ENCODE results near the gene FAM83C. TPM values are rescaled to one million over a fixed set of nuclear protein-coding genes. Genes with fewer than 3 reads are reported as not detected.

Gene FAM83C
- polyA plus RNA-seq, 2 of the 4 experiments (the other 2 are of a cell fraction) = not detected

DNA sequence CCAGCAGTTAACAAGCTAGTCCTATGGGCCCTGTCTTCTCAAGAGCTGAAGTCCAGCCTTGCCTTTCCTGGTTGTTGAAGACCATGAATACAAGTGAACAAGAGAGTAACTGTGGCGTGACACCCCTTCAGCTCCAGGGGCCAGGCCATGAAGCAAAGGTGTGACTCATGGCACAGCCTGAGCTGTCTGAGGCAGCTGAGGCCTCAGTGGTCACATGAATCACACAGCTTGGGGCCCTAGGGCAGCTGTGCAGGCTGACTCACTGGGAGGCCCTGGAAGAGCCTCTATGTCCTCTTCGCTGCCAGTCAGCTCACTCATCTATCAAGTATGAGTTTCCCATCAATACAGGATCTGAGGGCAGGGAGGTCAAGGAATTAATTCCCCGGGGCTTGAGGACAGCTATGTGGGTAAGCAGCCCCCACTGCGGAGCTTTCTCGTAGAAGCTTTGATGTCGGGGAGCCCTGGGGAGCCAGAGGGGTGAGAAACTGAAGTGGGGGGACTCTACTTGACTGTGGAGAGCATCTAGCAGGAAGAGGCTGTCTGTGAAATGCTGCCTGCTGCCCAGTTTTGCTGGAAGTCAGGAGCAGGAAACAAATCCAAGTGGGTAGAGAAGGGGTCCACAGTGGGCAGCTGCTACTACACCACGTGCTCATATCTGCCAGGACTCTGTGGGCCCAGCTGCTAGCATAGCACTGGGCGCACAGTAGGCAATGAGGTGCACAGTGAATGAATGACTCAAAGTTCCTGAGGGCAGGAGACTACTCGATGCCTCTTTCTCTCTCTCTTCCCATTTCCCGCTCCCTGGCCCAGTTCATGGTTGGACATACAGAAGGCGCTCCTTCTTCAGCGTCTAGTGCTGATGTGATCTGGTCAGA, 13.7 kb upstream of the FAM83C start:
- ChIA-PET CTCF (interaction anchor here (0.7 to 14.7 kb wide), 23 partner anchors 8 to 470 kb away, joined by 3 to 267 read pairs (median 17); partner anchors contain the start of genes CEP250, FAM83C, GDF5 and MMP24OS), POLR2A (interaction anchor here (0.7 to 3.1 kb wide), 8 partner anchors 9 to 149 kb away, joined by 3 to 11 read pairs (median 4); partner anchors contain the start of genes CEP250, EIF6 and MMP24OS)
- FAIRE-seq (peak; percentile 51), ATAC-seq (peak; percentile 83 to 89), DNase-seq (ENCODE audit: low read depth in 1 of 2, low spot score in 1 of 2) (peak; percentile 95 to 98)
- peak overlapping the region; percentile 63 for H3K4me2 ChIP-seq
- peak overlapping the region; percentile 95 to 96 for H3K27ac ChIP-seq
- no peak overlapping the region; the same call in 2 of the 3 replicates for H3K4me3 ChIP-seq
- no peaks in the 10 kb centered on the region for H3K9me3 ChIP-seq
- peaks cover 82% of the 10 kb centered on the region for H3K4me1 ChIP-seq
- WGBS (ENCODE audit: missing lambda C conversion rate) = 24% methylated on average over 12 of the region's 12 CpGs
- TF ChIP-seq PHF8 (IDR thresholded peaks at IDR 0.05; ENCODE audit: borderline replicate concordance, low read depth) (no peak), CHD2 (IDR thresholded peaks at IDR 0.05; ENCODE audit: low read length, partially characterized antibody) (no peak), HEYL (CRISPR knock-in tag; IDR thresholded peaks at IDR 0.05) (no peak), RFX5 (IDR thresholded peaks at IDR 0.05) (no peak), CEBPB (IDR thresholded peaks at IDR 0.05) (peak in 1 of 2 experiments; percentile 76; a peak in 2 of 4 replicates), ZFP36 (IDR thresholded peaks at IDR 0.05; ENCODE audit: borderline replicate concordance, partially characterized antibody) (no peak), KDM5A (IDR thresholded peaks at IDR 0.05) (no peak), ZC3H11A (IDR thresholded peaks at IDR 0.05) (no peak), EHMT2 (IDR thresholded peaks at IDR 0.05; ENCODE audit: low read depth) (no peak), ZSCAN20 (CRISPR knock-in tag; IDR thresholded peaks at IDR 0.05) (no peak), NFE2L2 (conservative IDR thresholded peaks at IDR 0.05; ENCODE audit: low read length) (no peak), RCOR1 (IDR thresholded peaks at IDR 0.05; ENCODE audit: low read depth, low read length) (no peak), RNF2 (IDR thresholded peaks at IDR 0.05; ENCODE audit: borderline replicate concordance, low read depth) (no peak), SREBF2 (IDR thresholded peaks at IDR 0.05) (no peak), ZNF302 (CRISPR knock-in tag; IDR thresholded peaks at IDR 0.05) (peak; percentile 22; the same call in 1 of the 2 replicates), JUN (IDR thresholded peaks at IDR 0.05) (peak; percentile 95 to 96), HOXB5 (CRISPR knock-in tag; IDR thresholded peaks at IDR 0.05) (peak; percentile 64), POLR2A (IDR thresholded peaks at IDR 0.05; ENCODE audit: low read length) (no peak), EHF (CRISPR knock-in tag; IDR thresholded peaks at IDR 0.05) (no peak), JUNB (IDR thresholded peaks at IDR 0.05) (peak; percentile 98), FOXS1 (CRISPR knock-in tag; IDR thresholded peaks at IDR 0.05) (peak; percentile 74; the same call in 1 of the 2 replicates), KDM1A (IDR thresholded peaks at IDR 0.05; ENCODE audit: low read depth) (no peak), GATA3 (IDR thresholded peaks at IDR 0.05; ENCODE audit: borderline replicate concordance) (peak; percentile 95), BHLHE40 (IDR thresholded peaks at IDR 0.05; ENCODE audit: low read depth, low read length) (no peak), TP53 (CRISPR knock-in tag; IDR thresholded peaks at IDR 0.05) (no peak), NPAS2 (CRISPR knock-in tag; IDR thresholded peaks at IDR 0.05; ENCODE audit: borderline replicate concordance) (no peak), RARB (CRISPR knock-in tag; IDR thresholded peaks at IDR 0.05) (no peak), FOSB (CRISPR knock-in tag; IDR thresholded peaks at IDR 0.05) (no peak; the same call in 1 of the 2 replicates), SMC3 (IDR thresholded peaks at IDR 0.05) (peak; percentile 36; the same call in 1 of the 3 replicates), CBX8 (IDR thresholded peaks at IDR 0.05) (no peak), HOXA7 (CRISPR knock-in tag; IDR thresholded peaks at IDR 0.05) (no peak), CHD4 (IDR thresholded peaks at IDR 0.05; ENCODE audit: borderline replicate concordance) (no peak), CBX2 (IDR thresholded peaks at IDR 0.05; ENCODE audit: borderline replicate concordance, low read depth) (no peak)
- TF ChIP-seq, protein P1, sequence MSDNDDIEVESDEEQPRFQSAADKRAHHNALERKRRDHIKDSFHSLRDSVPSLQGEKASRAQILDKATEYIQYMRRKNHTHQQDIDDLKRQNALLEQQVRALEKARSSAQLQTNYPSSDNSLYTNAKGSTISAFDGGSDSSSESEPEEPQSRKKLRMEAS (IDR thresholded peaks at IDR 0.05) = peak; percentile 98
- TF ChIP-seq, protein P2, sequence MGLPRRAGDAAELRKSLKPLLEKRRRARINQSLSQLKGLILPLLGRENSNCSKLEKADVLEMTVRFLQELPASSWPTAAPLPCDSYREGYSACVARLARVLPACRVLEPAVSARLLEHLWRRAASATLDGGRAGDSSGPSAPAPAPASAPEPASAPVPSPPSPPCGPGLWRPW (IDR thresholded peaks at IDR 0.05) = no peak
- TF ChIP-seq, protein P3, sequence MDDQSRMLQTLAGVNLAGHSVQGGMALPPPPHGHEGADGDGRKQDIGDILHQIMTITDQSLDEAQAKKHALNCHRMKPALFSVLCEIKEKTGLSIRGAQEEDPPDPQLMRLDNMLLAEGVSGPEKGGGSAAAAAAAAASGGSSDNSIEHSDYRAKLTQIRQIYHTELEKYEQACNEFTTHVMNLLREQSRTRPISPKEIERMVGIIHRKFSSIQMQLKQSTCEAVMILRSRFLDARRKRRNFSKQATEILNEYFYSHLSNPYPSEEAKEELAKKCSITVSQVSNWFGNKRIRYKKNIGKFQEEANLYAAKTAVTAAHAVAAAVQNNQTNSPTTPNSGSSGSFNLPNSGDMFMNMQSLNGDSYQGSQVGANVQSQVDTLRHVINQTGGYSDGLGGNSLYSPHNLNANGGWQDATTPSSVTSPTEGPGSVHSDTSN (IDR thresholded peaks at IDR 0.05) = peak; percentile 93
- TF ChIP-seq, protein P4, sequence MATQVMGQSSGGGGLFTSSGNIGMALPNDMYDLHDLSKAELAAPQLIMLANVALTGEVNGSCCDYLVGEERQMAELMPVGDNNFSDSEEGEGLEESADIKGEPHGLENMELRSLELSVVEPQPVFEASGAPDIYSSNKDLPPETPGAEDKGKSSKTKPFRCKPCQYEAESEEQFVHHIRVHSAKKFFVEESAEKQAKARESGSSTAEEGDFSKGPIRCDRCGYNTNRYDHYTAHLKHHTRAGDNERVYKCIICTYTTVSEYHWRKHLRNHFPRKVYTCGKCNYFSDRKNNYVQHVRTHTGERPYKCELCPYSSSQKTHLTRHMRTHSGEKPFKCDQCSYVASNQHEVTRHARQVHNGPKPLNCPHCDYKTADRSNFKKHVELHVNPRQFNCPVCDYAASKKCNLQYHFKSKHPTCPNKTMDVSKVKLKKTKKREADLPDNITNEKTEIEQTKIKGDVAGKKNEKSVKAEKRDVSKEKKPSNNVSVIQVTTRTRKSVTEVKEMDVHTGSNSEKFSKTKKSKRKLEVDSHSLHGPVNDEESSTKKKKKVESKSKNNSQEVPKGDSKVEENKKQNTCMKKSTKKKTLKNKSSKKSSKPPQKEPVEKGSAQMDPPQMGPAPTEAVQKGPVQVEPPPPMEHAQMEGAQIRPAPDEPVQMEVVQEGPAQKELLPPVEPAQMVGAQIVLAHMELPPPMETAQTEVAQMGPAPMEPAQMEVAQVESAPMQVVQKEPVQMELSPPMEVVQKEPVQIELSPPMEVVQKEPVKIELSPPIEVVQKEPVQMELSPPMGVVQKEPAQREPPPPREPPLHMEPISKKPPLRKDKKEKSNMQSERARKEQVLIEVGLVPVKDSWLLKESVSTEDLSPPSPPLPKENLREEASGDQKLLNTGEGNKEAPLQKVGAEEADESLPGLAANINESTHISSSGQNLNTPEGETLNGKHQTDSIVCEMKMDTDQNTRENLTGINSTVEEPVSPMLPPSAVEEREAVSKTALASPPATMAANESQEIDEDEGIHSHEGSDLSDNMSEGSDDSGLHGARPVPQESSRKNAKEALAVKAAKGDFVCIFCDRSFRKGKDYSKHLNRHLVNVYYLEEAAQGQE (IDR thresholded peaks at IDR 0.05) = no peak
- TF ChIP-seq, protein P5, sequence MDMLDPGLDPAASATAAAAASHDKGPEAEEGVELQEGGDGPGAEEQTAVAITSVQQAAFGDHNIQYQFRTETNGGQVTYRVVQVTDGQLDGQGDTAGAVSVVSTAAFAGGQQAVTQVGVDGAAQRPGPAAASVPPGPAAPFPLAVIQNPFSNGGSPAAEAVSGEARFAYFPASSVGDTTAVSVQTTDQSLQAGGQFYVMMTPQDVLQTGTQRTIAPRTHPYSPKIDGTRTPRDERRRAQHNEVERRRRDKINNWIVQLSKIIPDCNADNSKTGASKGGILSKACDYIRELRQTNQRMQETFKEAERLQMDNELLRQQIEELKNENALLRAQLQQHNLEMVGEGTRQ (IDR thresholded peaks at IDR 0.05) = peak; percentile 71

All from A549 (cell line).